Measurements from ENCODE around the gene DYSF.

DYSF gene

GRCh38 chr2:71630454-71631328 lies 177.3 kb downstream of the DYSF start:
- no peak for TF ChIP-seq CTCF (IDR thresholded peaks at IDR 0.05; ENCODE audit: low read depth, low read length, missing control alignments)
- in situ Hi-C loops (cut with HindIII; ENCODE audit: low sequenced_read_pairs), result no loop called here
- no peak for DNase-seq (ENCODE audit: low read depth)
- H3K4me3 ChIP-seq (ENCODE audit: low read depth, low read length), result no peak overlapping the region

- in situ Hi-C loops (cut with HindIII; ENCODE audit: low sequenced_read_pairs), result no loop called here
- H3K4me3 ChIP-seq (ENCODE audit: low read depth, low read length), result peak overlapping the region; percentile 20
- no peak for TF ChIP-seq CTCF (IDR thresholded peaks at IDR 0.05; ENCODE audit: low read depth, low read length, missing control alignments)
- DNase-seq (ENCODE audit: low read depth), result peak; percentile 27
Observed at GRCh38 chr2:71631411-71631931, 178.1 kb downstream of the DYSF start.

GRCh38 chr2:71633086-71633485 lies 179.7 kb downstream of the DYSF start:
- in situ Hi-C loops (cut with HindIII; ENCODE audit: low sequenced_read_pairs), result no loop called here
- no peak for DNase-seq (ENCODE audit: low read depth)
- no peak overlapping the region for H3K4me3 ChIP-seq (ENCODE audit: low read depth, low read length)
- TF ChIP-seq CTCF (IDR thresholded peaks at IDR 0.05; ENCODE audit: low read depth, low read length, missing control alignments), result no peak

GRCh38 chr2:71634567-71634966 lies 181.2 kb downstream of the DYSF start:
- H3K4me3 ChIP-seq (ENCODE audit: low read depth, low read length), result no peak overlapping the region
- no peak for TF ChIP-seq CTCF (IDR thresholded peaks at IDR 0.05; ENCODE audit: low read depth, low read length, missing control alignments)
- no peak for DNase-seq (ENCODE audit: low read depth)
- in situ Hi-C loops (cut with HindIII; ENCODE audit: low sequenced_read_pairs), result no loop called here

GRCh38 chr2:71635798-71636197 lies 182.4 kb downstream of the DYSF start:
- DNase-seq (ENCODE audit: low read depth), result no peak
- in situ Hi-C loops (cut with HindIII; ENCODE audit: low sequenced_read_pairs), result no loop called here
- no peak for TF ChIP-seq CTCF (IDR thresholded peaks at IDR 0.05; ENCODE audit: low read depth, low read length, missing control alignments)
- H3K4me3 ChIP-seq (ENCODE audit: low read depth, low read length), result no peak overlapping the region

- no peak for DNase-seq (ENCODE audit: low read depth)
- in situ Hi-C loops (cut with HindIII; ENCODE audit: low sequenced_read_pairs), result no loop called here
- no peak for TF ChIP-seq CTCF (IDR thresholded peaks at IDR 0.05; ENCODE audit: low read depth, low read length, missing control alignments)
- H3K4me3 ChIP-seq (ENCODE audit: low read depth, low read length), result no peak overlapping the region
Observed at GRCh38 chr2:71637168-71637567, 183.8 kb downstream of the DYSF start.

All from astrocyte of the cerebellum (primary cell).